ENCODE results near the gene MBP. TPM values are rescaled to one million over a fixed set of nuclear protein-coding genes. Genes with fewer than 3 reads are reported as not detected.

Gene MBP
- total and polyA plus RNA-seq, 9 donors: 8.7 to 23.0 (median 11.2) TPM

DNA sequence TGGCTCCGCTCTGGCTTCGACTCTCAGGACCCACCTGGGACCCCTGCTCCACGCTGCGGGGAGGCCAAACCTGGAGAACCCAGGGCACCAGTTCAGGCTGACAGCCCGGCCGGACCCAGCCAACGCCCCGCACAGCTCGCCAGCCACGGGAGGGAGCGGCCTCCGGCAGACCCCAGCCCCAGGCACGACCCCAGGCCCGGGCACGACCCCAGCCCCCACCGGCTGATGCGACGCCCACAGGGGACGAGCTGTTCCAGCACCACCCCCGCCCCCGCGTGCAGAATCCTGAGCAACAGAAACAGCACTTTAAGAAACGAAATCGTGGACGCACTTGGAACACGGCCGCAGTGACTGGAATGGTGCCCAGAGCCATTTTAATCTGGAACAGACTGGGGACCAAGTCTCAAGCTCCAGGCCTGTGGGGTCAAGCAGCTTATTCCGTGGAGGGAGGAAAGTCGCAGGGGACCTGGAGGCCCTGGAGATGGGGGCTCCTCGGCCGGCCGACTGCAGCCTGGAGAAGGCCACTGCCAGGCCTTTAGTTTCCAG lies 74.2 kb downstream of the MBP start:
- H3K27me3 ChIP-seq (ENCODE audit: control insufficient read depth, insufficient read depth, low read length): no peaks in the 10 kb centered on the region
- peak; percentile 75 for DNase-seq
- H3K4me3 ChIP-seq (ENCODE audit: low read length): no peak overlapping the region
- WGBS (ENCODE audit: insufficient coverage): 38% methylated on average over 29 of the region's 32 CpGs
- no peaks in the 10 kb centered on the region for H3K36me3 ChIP-seq (ENCODE audit: control insufficient read depth, insufficient read depth, low read length)
- no peaks in the 10 kb centered on the region for H3K9me3 ChIP-seq (replicated peaks; ENCODE audit: control insufficient read depth, low read depth, low read length)
- peak overlapping the region; percentile 50 for H3K27ac ChIP-seq (ENCODE audit: low read length)
- peaks cover 58% of the 10 kb centered on the region for H3K4me1 ChIP-seq (ENCODE audit: control insufficient read depth, insufficient read depth, low read length)

GRCh38 chr18:77057006-77057395 lies 75.6 kb downstream of the MBP start:
- H3K9me3 ChIP-seq (replicated peaks; ENCODE audit: control insufficient read depth, low read depth, low read length): no peaks in the 10 kb centered on the region
- no peaks in the 10 kb centered on the region for H3K36me3 ChIP-seq (ENCODE audit: control insufficient read depth, insufficient read depth, low read length)
- WGBS (ENCODE audit: insufficient coverage): 14% methylated on average over 2 of the region's 5 CpGs
- H3K27ac ChIP-seq (ENCODE audit: low read length): peak overlapping the region; percentile 80
- peak; percentile 69 for DNase-seq
- H3K27me3 ChIP-seq (ENCODE audit: control insufficient read depth, insufficient read depth, low read length): no peaks in the 10 kb centered on the region
- H3K4me1 ChIP-seq (ENCODE audit: control insufficient read depth, insufficient read depth, low read length): peaks cover 64% of the 10 kb centered on the region
- H3K4me3 ChIP-seq (ENCODE audit: low read length): no peak overlapping the region

- Histone ChIP-seq H3K4me1 (ENCODE audit: control insufficient read depth, insufficient read depth, low read length) (peaks cover 63% of the 10 kb centered on the region), H3K9me3 (replicated peaks; ENCODE audit: control insufficient read depth, low read depth, low read length) (no peaks in the 10 kb centered on the region), H3K27ac (ENCODE audit: low read length) (peak overlapping the region; percentile 80), H3K27me3 (ENCODE audit: control insufficient read depth, insufficient read depth, low read length) (no peaks in the 10 kb centered on the region), H3K36me3 (ENCODE audit: control insufficient read depth, insufficient read depth, low read length) (no peaks in the 10 kb centered on the region), H3K4me3 (ENCODE audit: low read length) (no peak overlapping the region)
- 27% methylated on average over 20 of the region's 21 CpGs for WGBS (ENCODE audit: insufficient coverage)
- DNase-seq: peak; percentile 58
These were observed 76.1 kb downstream of the MBP start for GRCh38 chr18:77056344-77057005.

DNA sequence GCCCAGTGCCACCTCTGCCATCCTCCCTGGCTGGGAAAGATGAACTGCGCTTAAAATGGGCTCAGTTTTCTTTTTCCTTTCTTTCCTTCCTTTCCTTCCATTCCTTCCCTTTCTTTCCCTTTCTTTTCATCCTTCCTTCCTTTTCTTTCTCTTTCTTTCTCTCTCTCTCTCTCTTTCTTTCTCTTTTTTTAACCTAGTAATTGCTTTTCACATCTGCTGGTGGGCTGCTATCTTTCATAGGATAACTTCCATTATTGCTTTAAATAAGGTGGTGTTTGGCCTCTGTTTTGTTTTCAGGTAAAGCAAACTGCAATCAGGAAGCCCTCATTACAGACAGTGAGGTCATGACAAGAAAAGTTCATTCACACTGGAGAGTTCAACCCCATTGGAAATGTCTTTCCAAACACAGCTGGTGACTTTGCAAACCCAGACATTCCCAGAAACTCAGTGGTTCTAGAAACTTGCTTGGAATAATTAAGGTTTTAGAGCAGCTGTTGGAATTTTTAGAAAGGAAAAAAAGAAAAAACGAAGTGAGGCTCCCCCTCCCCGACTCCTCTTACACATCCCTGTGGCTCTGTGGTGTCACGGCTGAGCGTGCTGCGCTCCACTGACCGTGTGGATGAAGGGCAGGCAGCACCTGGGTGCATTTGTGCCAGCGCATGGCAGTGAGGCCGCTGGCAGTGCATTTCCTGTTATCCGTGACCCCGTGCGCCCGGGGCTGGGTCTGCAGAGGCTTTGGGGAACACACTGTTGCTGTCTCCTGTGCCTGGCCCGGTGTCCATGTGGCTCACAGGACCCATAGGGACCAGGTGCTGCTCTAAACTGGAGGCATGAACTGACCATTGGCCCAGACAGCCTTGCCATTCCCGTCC lies 76.9 kb downstream of the MBP start:
- peak; percentile 71 for DNase-seq
- Histone ChIP-seq H3K4me3 (ENCODE audit: low read length) (no peak overlapping the region), H3K9me3 (replicated peaks; ENCODE audit: control insufficient read depth, low read depth, low read length) (no peaks in the 10 kb centered on the region), H3K27me3 (ENCODE audit: control insufficient read depth, insufficient read depth, low read length) (no peaks in the 10 kb centered on the region), H3K4me1 (ENCODE audit: control insufficient read depth, insufficient read depth, low read length) (peaks cover 61% of the 10 kb centered on the region), H3K36me3 (ENCODE audit: control insufficient read depth, insufficient read depth, low read length) (peaks cover 2% of the 10 kb centered on the region), H3K27ac (ENCODE audit: low read length) (peak overlapping the region; percentile 80)
- 40% methylated on average over 15 of the region's 15 CpGs for WGBS (ENCODE audit: insufficient coverage)

GRCh38 chr18:77054606-77055428 lies 77.8 kb downstream of the MBP start:
- H3K4me1 ChIP-seq (ENCODE audit: control insufficient read depth, insufficient read depth, low read length): peaks cover 61% of the 10 kb centered on the region
- DNase-seq: peak; percentile 92
- H3K4me3 ChIP-seq (ENCODE audit: low read length): no peak overlapping the region

GRCh38 chr18:77054288-77054605 lies 78.3 kb downstream of the MBP start:
- Histone ChIP-seq H3K27me3 (ENCODE audit: control insufficient read depth, insufficient read depth, low read length) (no peaks in the 10 kb centered on the region), H3K9me3 (replicated peaks; ENCODE audit: control insufficient read depth, low read depth, low read length) (no peaks in the 10 kb centered on the region), H3K4me1 (ENCODE audit: control insufficient read depth, insufficient read depth, low read length) (peaks cover 61% of the 10 kb centered on the region), H3K4me3 (ENCODE audit: low read length) (no peak overlapping the region), H3K27ac (ENCODE audit: low read length) (peak overlapping the region; percentile 82), H3K36me3 (ENCODE audit: control insufficient read depth, insufficient read depth, low read length) (peaks cover 2% of the 10 kb centered on the region)
- no peak for DNase-seq
- 63% methylated on average over 6 of the region's 6 CpGs for WGBS (ENCODE audit: insufficient coverage)

More at GRCh38 chr18:77054606-77055428, 77.8 kb downstream of the MBP start:
- H3K36me3 ChIP-seq (ENCODE audit: control insufficient read depth, insufficient read depth, low read length): peaks cover 2% of the 10 kb centered on the region
- WGBS (ENCODE audit: insufficient coverage): 13% methylated on average over 13 of the region's 15 CpGs
- H3K27me3 ChIP-seq (ENCODE audit: control insufficient read depth, insufficient read depth, low read length): no peaks in the 10 kb centered on the region
- peak overlapping the region; percentile 82 for H3K27ac ChIP-seq (ENCODE audit: low read length)
- H3K9me3 ChIP-seq (replicated peaks; ENCODE audit: control insufficient read depth, low read depth, low read length): no peaks in the 10 kb centered on the region

DNA sequence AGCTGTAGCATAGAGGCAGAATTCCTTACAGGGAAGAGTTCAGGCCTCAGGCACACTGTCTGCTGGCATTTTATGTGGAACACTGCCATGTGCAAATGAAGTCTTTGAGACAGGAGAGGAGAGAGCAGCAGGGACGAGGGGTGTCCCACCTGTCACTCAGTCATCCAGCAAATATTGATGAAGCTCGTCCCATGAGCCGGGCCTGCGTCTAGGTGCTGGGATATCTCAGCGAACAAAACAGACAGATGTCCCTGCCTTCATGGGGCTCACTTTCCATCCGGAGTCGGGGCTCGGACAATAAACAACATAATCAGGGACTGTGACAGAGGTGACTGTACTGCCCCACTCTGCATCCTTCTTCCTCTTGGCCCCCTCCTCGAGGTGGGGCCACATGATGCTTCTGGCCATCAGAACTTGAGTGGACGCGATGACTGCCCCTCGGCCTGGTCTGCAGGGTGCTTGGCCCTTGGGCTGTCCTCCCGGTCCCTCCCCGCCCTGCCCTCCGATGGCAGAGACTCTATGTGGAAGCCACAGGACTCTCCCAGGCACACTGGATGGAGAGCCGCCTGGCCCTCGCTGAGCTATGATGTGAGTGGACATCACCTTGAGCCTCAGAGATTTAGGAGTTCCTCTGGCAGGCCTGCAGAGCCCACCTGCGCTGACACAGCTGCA lies 78.8 kb downstream of the MBP start:
- Histone ChIP-seq H3K9me3 (replicated peaks; ENCODE audit: control insufficient read depth, low read depth, low read length) (no peaks in the 10 kb centered on the region), H3K36me3 (ENCODE audit: control insufficient read depth, insufficient read depth, low read length) (peaks cover 2% of the 10 kb centered on the region), H3K27ac (ENCODE audit: low read length) (peak overlapping the region; percentile 82), H3K4me1 (ENCODE audit: control insufficient read depth, insufficient read depth, low read length) (peaks cover 60% of the 10 kb centered on the region), H3K27me3 (ENCODE audit: control insufficient read depth, insufficient read depth, low read length) (no peaks in the 10 kb centered on the region), H3K4me3 (ENCODE audit: low read length) (no peak overlapping the region)
- 81% methylated on average over 18 of the region's 18 CpGs for WGBS (ENCODE audit: insufficient coverage)
- DNase-seq: no peak

GRCh38 chr18:77052983-77053309 lies 79.6 kb downstream of the MBP start:
- Histone ChIP-seq H3K36me3 (ENCODE audit: control insufficient read depth, insufficient read depth, low read length) (peaks cover 2% of the 10 kb centered on the region), H3K4me1 (ENCODE audit: control insufficient read depth, insufficient read depth, low read length) (peaks cover 52% of the 10 kb centered on the region), H3K9me3 (replicated peaks; ENCODE audit: control insufficient read depth, low read depth, low read length) (no peaks in the 10 kb centered on the region), H3K27me3 (ENCODE audit: control insufficient read depth, insufficient read depth, low read length) (no peaks in the 10 kb centered on the region), H3K4me3 (ENCODE audit: low read length) (no peak overlapping the region), H3K27ac (ENCODE audit: low read length) (no peak overlapping the region)
- DNase-seq: peak; percentile 56
- 51% methylated on average over 3 of the region's 5 CpGs for WGBS (ENCODE audit: insufficient coverage)

- H3K4me3 ChIP-seq (ENCODE audit: low read length): no peak overlapping the region
- WGBS (ENCODE audit: insufficient coverage): 71% methylated on average over 8 of the region's 20 CpGs
- peaks cover 2% of the 10 kb centered on the region for H3K36me3 ChIP-seq (ENCODE audit: control insufficient read depth, insufficient read depth, low read length)
- peaks cover 51% of the 10 kb centered on the region for H3K4me1 ChIP-seq (ENCODE audit: control insufficient read depth, insufficient read depth, low read length)
- no peaks in the 10 kb centered on the region for H3K27me3 ChIP-seq (ENCODE audit: control insufficient read depth, insufficient read depth, low read length)
- no peak for DNase-seq
- H3K27ac ChIP-seq (ENCODE audit: low read length): no peak overlapping the region
- no peaks in the 10 kb centered on the region for H3K9me3 ChIP-seq (replicated peaks; ENCODE audit: control insufficient read depth, low read depth, low read length)
These were observed 80.1 kb downstream of the MBP start for GRCh38 chr18:77052297-77052982.
